DMS153 treated with DMSO at 0.1 percent for 48 hours (cell line): ENCODE measurements around the gene PITPNM3.

ENCODE experiments used
- DNase-seq: peaks from one replicate; lab custom pipeline; 2025; ENCODE audit not compliant: unreplicated experiment; lab: John Stamatoyannopoulos, UW

Gene PITPNM3

DNA sequence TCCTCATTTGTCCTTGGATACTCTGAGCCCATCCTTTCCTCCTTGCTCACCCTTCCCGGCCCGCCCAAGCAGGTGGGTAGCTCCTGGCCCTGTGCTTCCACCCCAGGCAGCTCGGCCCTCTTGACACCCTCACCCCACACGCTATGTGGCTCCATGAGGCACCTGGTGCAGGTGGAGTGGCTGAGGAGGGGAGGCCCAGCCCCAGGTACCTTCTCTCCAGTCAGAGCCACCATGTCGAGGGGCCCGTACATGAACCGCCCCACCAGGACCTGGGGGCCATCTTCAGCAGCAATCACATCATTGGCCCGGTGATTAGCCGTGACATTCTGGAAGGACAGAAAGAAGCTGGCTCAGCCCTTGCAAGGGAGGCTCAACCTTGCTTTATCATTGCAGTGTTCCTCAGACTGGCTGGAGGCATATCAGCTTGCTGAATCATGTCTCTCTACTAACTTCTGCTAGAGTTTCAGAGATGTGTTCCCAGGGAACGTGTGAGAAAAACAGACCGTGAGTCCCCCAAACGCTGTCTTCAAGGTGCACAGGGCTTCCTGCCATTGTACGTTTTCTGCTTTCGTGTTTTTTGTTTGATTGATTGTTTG is 91.8 kb downstream of the PITPNM3 start:
- DNase-seq: no peak

DNA sequence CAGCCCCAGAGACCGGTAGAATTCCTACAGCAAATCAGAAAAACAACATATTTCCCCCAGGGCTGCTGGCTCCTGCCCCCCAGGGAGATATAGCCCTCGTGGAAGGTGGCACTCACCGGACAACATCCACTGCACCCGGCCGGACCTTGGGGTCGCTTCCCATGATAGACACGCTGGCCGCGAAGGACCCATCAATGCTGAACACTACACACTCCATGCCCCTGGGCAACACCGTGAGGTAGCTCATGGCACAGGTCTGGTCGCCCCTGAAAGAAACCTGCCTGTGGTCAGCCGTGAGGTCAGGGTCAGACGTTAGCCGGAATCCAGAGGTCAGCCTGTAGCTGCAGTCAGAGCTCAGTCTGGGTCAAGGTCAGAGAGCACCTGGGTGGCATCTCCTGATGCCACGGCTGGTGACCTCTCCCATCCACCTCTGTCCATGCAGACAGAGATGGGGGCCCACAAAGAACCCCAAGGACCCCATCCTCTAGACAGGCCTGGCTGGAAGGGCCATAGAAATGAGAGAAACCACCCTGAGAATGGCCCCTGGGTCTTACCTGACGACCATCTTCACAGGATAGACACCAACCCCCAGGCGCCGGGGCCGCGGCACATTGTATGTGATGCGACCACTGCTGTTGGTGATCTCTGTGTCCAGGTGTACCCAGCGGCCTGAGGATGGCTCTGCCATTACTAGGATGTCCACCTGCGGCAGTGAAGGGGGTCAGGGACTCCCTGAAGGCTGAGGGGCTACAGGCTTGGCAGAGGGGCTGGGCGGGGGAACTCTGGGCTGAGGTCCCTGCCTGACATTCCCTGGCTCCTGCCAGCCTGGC is 92.5 kb downstream of the PITPNM3 start:
- DNase-seq: no peak

GRCh38 chr17:6462692-6463091 is 93.7 kb downstream of the PITPNM3 start:
- DNase-seq: no peak

GRCh38 chr17:6461792-6462524 is 94.4 kb downstream of the PITPNM3 start:
- no peak for DNase-seq

DNA sequence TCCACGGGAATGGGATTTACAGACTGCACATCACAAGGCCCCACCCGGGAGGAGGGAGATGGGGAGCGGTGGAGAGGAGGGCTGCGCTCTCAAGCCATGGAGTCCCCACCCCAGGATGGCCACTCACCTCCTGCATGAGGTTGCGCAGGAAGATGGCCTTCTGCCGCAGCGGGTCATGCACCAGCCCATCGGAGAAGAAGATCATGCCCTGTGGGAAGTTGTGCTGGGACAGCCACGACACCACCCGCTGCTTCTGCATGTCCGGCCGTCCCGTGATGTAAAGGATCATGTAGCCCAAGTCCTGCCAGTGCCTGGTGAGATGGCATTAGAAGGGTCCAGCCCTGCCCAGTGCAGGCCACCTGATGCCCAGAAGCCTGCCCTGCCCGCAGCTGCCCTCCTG is 95.1 kb downstream of the PITPNM3 start:
- DNase-seq: no peak

GRCh38 chr17:6460531-6461161 is 95.7 kb downstream of the PITPNM3 start:
- DNase-seq: no peak

- no peak for DNase-seq
Observed at GRCh38 chr17:6458460-6458950, 97.8 kb downstream of the PITPNM3 start.

DNA sequence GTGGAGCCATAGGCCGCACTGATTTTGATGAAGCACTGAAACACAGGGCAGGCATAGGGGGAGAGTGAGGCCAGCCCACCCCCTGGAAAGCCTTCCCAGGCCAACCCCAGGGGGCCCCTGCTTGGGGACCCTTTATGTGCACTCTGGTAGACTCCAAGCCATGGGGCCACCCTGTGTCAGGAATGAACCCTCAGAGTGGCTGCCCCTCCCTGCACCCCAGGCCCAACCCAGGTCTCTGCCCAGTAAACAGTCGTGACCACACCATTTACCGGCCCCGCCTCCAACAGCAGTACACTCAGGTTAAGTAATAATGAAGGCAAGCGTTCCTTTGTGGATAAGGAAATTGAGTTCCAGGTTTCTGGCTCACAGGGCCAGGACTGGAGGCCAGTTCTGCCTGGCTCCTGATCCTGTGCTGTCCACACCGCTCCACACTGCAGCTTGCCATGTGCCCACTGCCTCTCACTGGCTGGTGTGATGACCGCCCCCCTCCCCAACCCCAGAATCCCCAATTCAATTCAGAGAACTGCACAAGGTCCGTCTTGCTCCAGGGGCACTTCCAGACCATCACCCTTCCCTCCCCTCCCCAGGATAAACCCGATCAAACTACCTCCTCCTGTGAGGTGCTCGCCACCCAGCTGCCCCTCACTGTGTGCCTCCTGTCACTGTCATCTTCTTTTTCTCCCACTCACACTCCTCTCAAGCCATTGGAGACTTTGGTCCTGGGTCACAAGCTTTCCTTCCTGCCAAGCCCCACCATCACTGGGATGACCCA is 98.5 kb downstream of the PITPNM3 start:
- DNase-seq: no peak

GRCh38 chr17:6456914-6457687 is 99.3 kb downstream of the PITPNM3 start:
- DNase-seq: no peak

GRCh38 chr17:6456321-6456720 is 100.0 kb downstream of the PITPNM3 start:
- no peak for DNase-seq

- peak; percentile 23 for DNase-seq
Observed at GRCh38 chr17:6455321-6455705, 101.0 kb downstream of the PITPNM3 start.

DNA sequence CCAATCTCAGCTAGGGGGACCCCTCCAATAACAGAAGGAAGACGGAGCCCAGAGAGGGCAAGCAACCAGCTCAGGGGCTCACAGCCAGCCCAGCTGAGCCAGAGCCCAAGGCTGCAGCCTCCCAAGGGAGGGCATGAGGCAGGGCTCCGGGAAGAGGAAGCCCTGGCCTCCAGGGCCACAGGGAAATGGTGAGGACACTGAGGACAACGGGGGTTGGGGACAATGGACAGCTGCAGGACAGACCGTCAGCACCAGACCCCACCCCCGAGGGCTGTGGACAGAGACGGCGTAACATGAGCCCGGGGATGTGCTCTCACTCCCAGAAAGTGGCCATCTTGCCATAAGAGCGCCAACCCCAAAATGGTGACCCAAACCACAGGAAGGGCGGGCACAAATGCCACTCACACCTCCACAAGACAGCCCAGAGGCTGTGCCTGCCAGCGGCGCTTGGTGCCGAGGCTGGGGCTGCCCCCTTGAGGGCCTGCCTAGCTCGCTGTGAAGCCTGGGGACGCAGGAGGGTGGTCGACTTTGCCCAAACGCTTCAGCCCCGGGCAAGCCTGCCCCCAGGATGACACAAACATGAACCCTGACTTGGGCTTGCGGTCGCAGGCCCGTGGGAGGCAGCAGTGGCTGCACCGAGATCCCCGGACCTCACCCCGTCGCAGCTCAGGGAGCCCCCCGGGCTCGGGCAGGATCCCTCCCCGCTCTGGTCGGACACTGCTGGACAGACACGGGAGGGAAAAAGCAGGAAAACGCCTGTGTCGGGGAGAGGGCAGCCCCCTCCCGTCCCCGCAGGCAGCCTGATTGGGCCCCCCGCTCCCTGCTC is 101.6 kb downstream of the PITPNM3 start:
- no peak for DNase-seq

DNA sequence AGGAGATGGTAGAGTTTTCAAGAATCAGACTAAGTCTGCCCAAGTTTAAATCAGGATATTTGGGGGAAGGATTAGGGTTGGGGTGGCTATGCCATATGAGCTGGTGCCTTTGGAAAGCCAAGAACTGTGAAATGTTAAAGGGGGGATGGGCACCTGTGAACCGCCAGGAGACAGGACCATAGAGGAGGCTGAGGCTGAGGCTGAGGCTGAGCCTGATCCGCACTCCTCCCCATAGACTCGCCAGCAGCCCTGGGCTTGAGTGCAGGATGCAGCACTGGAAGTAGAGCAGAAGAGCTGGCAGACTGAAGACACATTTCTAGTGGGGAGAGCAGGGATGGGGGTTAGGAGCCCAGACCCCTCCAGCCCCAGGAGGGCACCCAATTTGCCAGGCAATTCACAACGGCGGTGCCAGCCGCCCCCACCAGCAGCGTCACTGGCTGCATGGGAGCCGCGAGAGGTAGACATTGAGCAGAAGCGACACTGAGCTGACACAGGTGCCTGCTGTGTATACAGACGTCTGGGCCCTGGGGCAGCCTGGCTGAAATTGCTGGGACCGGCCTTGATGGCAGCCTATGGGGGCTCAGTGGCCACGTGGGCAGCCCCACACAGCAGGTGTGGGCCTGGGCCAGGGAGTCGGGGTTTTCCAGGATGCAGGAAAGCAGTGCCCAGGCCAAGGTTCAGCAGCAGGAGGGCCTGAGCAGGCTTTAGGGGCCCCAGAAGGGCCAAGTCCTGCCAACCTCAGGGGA is 102.9 kb downstream of the PITPNM3 start:
- no peak for DNase-seq

DNA sequence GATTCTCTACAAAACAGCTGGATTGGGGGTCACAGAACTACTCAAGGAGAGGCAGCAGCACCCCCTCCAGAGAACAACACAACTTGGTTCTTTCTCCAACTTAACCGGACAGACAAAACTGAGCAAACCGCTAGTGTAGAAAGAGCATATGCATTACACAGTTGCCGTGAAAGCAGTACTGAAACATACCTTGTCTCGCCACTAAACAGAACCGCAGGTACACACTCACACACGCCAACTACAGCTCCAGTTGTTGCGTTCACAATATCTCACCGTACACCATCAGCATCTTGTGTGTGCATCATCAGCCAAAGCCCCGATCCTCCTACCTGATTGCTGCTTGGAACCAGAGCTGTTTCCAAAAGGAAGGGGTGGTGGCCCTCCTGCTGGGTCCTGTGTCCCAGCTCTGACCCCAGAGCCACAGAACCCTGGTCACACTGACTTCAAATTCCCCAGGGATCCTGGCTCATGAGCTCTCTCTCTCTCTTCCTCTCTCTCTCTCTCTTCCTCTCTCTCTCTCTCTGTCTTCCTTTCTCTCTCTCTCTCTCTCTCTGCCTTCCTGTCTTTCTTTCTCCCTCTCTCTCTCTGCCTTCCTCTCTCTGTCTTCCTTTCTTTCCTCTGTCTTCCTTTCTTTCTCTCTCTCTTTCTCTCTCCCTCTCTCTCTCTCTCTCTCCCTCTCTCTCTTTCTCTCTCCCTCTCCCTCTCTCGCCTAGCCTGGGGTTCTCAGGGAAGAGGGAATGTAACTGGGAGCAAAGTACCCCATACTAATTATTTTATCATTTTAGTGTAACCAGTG is 103.7 kb downstream of the PITPNM3 start:
- DNase-seq: no peak

- DNase-seq: no peak
Observed at GRCh38 chr17:6450926-6451832, 105.2 kb downstream of the PITPNM3 start.

- DNase-seq: no peak
Observed at GRCh38 chr17:6449307-6449706, 107.0 kb downstream of the PITPNM3 start.
